Activated CD8-positive, alpha-beta memory T cell treated with anti-CD3 and anti-CD28 coated beads, Interleukin-2, amount 50 U/mL, for 48 hours (primary cell): ENCODE measurements around the gene LSM4.

Experiments used
- DNase-seq: peaks from one replicate; pipeline ENCODE4 v3.0.0-alpha.2; 2020

Gene LSM4

DNA sequence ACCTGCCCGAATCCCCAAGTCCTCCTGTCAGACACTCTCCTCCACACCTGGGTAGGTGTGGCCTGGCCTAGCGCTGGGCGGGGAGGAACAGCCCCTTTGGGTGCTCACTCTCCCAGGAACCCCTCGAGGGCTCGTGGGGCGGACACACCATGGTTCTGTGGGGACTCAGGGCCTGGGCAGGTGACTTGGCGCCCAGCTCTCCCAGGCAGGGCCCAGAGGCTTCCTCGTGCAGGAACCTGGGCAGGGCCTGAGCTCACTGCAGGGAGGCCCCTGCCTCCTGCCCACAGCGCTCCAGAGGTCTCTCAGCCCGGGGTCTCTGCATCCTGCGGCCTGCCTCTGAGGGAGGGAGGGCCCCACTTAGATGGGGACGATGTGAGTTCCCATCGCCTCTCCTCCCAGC is 11.9 kb downstream of the LSM4 start:
- DNase-seq = no peak

DNA sequence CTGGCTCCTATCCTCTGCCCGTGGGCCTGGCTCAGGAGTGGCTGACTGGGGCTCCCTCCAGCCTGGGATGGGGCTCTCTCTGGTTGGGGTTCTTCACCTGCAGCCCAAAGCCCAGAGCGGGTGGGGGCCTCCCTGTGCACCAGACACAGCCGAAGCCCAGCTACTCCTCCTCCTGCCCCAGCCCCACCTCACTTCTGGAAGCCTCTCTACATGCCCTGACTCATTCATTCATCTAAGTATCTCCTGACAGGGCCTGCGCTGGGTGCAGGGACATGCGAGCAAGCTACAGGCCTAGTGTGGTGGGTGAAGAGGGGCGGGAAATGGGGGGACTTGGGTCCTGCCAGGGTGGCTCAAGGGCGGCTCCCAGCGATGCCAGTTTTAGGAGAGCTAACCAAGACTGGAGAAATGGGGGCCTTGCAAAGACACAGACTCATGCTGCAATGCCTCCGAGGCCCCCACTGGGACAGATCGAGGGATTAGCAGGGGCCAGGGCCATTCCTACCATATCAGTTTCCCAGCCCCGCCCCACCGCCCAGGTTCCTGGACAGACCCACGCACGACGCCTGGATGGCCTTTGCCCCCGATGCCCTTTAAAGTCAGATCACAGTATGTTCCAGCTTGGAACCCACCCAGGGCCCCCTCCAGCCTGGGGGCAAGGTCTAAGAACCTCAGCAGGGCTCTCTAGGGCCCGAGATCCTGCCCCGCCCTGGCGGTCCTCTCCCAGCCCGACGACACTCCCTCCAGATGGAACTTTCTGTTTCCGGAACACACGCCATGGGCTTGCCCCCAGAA is 12.6 kb downstream of the LSM4 start:
- no peak for DNase-seq

DNA sequence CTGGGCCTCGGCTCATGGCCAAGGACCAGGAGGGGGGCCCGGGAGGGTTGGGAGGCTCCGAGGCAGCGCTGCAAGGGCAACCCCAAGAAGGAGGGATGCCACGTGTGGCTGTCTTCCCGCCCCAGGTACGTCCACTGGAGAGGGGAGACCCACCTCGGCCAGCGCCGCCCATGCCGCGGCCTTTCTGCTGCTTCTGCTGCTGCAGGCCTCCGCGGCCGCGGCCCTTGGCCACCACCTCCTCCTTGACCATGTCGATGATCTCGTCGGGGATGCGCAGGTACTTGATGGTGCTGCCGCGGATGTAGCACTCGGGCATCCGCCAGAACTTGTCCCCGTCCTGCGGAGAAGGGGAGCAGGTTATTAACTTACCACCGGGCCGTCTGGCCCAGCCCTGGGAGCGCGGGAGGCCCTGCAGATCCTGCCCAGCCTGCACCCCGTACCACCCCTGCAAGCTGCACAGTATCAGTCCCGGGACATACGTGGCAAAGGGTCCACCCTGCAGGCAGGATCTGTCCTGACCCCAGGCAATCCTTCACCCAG is 13.3 kb downstream of the LSM4 start:
- DNase-seq = no peak

DNA sequence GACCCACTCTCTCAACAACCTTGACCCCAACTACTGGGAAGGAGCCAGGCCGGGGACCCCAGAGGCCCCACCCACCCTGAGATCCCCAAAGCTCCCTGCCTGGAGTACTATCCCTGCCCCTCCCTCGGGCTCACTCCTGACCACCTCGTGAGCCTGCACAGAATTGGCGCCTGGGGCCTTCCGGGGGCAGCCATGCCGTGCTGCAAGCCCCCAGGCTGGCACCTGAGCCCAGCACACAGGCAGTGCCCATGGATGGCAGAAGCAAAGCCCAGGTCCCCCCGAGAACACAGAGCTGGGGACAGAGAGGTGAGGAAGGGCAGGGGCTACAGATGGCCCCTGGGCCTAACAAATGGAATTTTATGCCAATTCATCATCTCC is 13.9 kb downstream of the LSM4 start:
- no peak for DNase-seq

DNA sequence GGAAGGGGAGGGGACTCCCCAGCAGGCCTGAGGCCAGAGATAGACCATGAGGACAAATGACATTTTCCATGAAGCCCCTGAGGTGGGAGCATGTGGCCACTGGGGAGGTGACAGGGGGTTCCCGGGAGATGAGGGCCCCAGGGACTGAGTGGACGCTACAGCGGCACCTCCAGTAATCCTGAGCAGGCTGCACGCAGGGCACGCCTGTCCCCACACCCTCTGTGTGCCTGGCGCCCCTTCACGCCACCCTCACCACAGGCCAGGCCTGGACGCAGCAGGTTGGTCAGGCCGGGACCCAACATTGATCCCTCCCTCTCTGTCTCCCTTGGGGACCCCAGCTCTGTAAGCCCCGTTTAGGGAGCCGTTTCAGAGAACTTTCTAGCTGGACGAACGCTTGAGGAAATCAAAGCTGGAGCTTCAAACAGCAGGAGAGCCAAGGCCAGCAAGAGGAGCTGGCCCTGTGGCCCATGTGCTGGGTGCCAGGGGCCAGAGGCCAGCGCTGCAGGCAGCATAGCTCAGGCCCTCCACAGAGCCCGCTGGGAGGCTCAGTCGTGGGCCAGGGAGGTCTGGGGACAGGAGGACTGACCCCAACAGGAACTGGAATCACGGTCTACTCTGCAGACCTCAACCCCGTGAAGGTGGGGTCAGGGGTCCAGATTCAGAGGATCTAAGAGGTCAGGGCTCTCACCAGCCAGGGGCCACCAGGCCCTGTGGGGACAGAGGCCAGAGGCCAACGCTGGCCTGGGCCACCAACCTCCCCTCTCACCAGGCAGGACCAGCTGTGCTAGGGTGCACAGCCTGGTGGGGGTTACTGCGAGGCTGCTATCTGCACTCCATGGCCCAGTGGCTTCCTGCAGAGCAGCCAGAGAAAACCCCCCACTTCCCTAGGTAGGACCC is 14.6 kb downstream of the LSM4 start:
- DNase-seq = no peak

DNA sequence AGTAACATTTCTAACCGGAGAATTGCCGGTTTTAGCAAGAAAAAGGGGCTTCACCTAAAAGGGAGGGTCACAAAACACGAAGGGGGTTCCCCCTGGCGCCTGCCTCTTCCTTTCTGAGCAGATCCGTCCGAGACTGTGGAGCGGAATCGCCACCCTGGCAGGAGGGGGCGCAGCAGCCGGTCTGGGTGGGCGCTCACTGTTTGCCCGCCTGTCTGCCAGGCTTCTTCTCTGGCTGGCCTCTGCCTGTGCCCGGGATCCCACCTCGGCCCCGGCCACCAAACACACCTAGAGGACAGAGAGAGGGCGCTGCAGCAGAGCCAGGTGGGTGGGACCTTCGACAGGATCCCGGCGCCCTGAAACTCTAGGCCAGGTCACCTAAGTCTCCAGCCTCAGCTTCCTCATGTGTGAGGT is 15.6 kb downstream of the LSM4 start:
- no peak for DNase-seq

DNA sequence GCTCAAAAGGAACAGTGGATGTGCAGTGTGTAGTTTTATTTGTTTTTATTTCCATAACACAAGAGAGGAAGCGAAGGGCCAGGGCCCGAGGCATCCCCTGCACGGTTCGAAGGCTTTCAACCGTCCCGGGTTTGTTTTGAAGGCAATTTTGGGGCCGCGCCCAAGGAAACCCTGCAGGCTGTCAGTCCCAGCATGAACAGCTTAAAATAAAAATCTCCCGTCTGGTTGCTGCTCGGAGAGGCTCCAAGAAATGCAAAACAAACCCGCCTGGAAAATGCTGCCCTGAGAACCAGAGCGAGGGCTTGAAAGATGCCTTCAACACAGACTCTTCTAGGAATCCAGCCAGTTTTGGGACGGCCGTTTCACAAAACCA is 16.0 kb downstream of the LSM4 start:
- no peak for DNase-seq

DNA sequence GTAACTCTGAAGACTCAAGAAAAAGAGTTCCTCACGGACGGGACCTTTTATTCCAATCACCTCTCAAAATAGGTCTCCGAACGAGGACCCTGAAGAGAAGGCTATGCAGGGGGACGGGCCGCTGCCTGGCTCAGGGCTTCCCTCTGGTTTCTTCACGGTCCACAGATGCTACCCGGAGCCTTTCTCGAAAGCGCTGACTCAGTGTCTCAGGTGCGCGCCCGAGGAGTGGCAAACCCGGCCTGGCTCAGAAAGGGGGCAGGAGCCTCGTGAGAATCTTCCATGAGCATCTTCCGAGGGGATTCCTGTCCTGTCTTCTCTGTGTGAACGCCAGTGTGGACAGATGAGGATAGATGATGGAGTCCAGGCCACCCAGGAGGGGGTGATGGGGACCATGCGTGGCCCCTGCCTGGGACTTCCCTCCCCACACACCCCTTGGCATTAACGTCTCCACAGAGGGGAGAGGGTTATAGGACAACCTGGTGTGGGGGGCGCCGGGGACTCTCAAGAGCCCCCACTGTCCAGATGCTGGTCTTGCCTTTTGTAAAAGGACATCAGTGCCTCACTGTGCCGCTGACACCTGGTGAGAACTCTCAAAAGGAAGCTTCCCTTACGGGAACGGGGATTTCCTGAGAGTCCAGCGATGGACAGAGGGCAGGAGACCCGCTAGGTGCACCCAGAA is 16.5 kb downstream of the LSM4 start:
- no peak for DNase-seq

DNA sequence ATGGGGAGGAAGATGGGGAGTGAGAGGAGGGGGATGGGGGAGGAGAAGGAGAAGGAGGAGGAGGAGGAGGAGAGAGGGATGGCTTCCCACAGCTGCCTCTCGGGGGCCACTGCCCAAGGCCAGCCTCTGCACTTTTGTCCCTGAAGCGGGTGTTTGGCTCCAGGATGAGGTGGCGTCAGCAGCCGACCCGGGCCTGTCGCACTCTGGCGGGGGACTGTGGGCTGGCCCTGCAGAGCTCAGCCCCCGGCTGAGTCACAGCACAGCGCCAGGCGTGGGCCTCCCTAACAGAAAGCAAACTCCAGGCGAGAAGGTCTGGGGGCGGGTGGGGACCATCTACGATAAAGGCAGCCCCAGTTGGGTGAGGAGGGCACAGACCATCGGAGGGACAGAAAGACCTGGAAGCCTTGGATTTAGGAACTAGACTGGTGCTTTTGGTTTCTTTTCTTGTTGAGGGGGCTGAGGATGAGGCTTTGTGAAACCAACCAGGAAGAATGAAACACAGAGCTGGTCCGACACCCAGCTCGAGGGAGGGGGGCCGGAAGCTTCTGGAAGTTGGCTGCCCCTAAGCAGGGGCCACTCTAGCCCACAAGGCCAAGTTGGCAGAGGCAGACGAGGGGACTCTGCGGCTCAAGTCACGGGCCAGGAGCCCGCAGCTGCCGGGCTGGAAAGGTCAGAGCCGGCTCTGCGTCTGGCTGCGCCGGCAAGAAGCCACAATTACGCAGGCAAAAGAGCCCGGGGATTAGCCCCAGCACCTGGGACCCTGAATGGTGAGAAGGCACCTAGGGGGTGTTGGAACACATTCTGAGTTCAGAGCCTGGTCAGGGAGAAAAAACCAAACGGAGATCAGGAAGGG is 18.2 kb downstream of the LSM4 start:
- peak; percentile 91 for DNase-seq

DNA sequence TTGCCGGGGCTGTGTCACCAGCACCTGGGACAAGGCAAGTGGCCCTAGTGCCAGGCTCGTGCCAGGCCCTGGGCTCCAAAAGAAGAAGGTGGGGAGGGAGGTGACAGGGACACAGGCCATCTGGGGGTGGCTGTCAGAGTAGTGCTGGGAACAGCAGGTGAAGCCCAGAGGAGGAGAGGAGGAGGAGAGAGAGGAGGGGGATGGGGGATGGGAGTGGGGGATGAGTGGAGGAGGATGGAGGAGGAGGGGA is 18.7 kb downstream of the LSM4 start:
- peak; percentile 74 for DNase-seq

DNA sequence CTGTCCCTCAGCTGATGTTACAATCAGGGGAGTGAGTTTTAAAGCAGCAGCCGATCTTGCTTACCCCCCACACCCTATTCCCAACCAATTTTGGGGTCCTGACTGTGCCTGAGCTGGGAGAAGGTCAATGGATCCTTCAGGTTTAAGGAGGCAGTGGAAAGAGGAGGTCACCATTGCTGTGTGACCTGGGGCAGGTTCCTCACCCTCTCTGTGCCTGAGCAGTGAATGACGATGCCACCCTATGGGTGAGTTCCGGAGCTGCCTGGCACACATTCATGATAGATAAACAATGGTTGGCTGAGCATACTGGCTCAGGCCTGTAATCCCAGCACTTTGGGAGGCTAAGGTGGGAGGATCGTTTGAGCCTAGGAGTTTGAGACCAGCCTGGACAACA is 21.2 kb downstream of the LSM4 start:
- no peak for DNase-seq

DNA sequence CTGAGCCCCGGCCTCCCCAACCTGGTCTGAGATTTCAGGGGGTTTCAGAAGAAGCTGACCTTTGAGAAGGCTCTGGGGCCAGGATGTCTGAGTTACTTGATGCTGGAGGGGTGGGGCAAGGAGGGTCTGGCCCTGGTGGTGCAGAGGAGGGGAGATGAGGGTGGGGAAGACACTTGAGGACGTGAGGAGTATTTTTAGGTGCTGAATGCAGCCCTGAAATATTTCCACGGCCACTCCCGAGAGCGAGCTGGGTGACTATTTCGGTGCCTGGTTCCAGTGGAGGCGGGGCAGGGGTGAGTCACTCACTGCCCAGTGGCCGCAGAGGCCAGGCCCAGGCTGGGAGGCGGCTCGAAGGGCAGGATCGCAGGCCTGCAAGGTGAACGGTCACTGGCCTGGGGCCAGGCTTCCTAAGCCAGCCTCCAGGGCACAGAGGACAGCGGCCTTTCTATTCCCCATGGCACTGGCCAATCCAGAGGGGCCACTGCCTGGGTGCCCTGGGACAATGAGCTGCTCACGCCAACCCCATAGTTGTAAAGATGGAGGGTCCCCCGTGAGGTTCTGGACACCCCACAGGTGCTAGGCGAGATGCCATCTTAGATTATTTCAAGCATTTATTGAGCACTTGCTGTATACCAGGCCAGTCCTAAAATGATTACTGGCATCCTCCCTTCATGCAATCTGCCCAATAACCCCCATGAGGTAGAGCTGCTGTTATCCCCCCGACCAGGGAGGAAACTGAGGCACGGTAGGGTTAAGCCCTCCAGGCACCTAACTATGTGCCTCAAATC is 21.8 kb downstream of the LSM4 start:
- DNase-seq = no peak

DNA sequence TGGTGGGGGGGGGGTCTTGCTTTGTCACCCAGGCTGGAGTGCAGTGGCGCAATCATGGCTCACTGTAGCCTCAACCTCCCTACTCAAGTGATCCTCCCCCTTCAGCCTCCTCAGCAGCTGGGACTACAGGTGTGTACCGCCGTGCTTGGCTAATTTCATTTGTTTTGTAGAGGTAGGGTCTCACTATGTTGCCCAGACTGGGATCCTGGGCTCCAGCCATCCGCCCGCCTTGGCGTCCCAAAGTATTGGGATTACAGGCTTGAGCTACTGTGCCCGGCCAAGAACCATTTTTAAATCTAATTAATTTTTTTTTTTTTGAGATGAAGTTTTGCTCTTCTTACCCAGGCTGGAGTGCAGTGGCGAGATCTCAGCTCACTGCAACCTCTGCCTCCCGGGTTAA is 23.2 kb downstream of the LSM4 start:
- no peak for DNase-seq

DNA sequence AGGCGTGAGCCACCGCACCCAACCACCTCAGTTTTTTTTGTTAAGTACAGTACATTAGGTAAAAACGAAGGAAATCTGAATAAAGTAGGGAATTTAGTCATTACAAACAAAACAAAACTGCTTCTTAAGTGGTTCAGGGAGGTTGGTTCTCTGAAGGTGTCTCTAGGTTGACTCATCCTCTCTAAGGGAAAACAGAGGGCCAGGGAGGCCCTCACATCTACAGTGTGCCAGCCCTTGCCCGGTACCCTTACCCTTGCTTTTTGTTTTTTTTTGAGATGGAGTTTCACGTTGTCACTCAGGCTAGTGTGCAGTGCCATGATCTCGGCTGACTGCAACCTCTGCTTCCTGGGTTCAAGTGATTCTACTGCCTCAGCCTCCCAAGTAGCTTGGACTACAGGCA is 24.3 kb downstream of the LSM4 start:
- DNase-seq = no peak

DNA sequence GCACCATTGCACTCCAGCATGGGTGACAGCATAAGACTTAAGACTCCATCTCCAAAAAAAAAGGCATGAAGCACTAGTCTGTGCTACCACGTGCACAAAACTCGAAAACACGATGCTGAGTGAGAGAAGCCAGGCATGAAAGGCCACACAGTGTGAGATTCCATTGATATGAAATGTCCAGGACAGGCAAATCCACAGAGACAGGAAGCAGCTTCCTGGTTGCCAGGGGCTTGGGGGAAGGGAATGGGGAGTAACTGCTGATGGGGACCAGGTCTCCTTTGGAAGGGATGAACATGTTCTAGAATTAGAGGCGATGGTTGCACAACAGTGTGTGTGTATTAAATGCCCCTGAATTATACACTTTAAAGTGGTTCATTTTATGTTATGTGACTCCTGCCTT is 25.6 kb downstream of the LSM4 start:
- DNase-seq = no peak

DNA sequence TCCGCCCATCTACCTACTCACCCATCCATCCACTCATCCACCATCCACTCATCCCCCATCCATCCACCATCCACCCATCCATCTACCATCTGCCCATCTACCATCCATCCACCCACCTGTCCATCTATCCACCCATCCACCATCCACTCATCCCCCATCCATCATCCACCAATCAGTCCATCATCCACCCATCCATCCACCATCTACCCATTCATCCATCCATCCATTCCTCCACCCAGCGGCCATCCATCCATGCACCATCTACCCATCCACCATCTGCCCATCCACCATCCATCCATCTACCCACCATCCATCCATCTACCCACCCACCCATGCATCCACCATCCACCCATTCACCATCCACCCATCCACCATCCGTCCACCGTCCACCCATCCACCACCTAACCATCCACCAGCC is 27.8 kb downstream of the LSM4 start:
- DNase-seq = no peak

DNA sequence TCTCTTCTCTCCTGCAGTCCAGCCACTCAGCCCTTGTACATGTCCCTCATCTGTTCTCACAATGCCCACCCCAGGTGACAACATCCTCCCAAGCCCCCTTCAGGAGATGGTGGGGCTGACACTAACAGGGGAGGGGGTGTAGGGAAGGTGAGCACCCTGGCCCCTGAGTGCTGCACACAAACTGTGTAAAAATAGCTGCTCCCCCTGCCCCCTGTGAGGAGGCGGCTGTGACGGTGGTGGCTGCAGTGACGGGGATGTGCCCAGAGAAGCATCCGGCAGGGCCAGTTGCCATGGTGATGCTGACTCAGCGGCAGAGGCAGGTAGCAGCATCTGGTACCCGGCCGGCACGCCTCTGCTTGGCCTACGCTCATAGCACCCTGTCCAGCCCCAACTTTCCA is 28.4 kb downstream of the LSM4 start:
- peak; percentile 93 for DNase-seq

DNA sequence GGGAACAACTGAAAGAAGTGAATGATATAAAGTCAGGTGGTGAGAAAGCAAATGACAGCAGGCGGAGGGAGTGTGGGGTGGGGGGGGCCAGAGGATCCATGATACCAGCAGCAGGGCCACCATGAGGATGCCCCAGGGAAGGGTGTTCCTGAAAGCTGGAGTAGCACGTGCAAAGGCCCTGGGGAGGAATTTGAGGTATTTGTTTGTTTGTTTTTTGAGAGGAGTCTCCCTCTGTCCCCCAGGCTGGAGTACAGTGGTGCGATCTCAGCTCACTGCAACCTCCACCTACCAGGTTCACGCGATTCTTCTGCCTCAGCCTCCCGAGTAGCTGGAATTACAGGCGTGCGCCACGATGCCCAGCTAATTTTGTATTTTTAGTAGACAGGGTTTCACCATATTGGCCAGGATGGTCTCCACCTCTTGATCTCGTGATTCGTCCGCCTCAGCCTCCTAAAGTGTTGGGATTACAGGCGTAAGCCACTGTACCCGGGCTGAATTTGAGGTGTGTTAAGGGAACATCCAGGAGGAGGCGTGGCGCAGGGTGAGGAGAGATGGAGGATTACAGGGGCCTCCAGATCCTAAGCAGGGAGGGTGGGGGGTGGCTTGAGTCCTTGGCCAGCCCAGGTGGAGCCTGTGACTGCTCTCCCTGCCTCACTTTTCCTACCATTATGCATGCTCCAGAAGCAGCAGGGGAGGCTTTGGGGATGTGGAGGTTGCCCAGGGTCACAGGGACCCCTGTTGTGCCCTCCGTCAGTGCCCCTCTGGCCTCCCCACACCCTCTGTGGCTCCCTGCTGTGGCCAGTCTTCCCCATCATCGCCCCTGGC is 29.0 kb downstream of the LSM4 start:
- DNase-seq = no peak

DNA sequence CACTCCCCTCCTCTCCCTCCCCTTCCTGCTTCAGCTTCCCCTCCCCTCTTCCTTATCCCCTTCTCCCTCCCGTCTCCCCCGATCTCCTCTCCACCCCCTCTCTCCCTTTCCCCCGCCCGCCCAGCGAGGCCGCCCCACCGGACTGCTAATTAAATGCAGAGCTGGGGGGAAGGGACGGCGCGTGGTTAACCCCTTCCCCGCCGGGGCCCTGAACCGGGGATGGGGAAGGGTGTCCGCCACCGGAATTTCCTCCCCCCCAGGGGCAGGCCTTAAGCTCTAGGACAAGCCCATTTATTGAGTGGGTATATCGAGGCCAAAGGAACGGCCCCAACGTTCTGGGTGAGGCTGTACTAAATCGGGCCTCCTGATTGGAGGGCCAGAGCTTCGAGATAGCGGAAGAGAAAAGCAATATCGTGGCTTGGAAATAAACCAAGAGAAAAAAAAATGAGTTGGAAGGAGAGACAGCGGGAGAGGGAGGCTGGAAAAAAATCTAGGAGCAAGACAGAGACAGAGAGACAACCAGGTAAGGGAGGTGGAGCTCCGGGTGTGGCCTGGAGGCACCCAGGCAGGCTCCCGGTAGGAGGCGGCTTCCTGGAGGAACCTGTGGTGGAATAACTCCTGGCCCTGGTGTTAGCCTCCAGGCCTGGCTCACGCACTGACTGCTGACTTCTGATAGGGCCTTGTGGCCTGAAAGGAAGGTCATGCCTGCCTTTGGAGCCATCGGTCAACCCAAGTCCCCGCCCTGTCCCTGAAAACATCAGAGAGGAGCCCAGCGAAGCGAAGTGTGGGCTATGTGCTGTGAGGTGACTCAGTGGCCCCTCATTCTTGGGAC is 29.9 kb downstream of the LSM4 start:
- DNase-seq = peak; percentile 83

DNA sequence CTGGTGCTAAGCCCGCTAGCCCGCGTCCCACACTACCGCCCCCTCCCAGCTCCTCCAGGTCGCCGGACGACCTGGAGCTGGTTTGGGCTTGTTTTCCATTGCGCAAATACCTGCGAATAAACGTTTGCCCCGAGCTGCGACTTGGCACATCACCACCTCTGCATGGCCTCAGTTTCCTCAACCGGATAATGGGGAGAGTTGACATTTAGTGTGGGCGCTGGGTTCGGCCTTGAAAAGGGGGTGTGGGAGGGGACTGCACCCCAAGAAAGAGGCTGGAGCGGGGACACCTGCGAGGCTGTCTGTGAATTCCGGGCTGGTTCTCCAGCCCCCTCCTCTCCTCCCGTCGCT is 30.4 kb downstream of the LSM4 start:
- DNase-seq = peak; percentile 72
